Esophagus squamous epithelium (tissue), 4 donors: ENCODE results near the gene CADM2.

Source experiments
- POLR2A ChIP-seq, 4 donors: fragments of 450-650 bp; IDR thresholded peaks; one replicate each; pipeline ENCODE4 v1.6.1; 2017; ENCODE audit warnings: antibody characterized with exemption in 4 of 4, mild to moderate bottlenecking in 4 of 4, moderate library complexity in 3 of 4
- TF ChIP-seq, protein P1 (sequence below), 6 experiments: fragments of 450-650 bp in 4 of 6; fragments of 200-600 bp in 2 of 6; sonication (generic) in 2 of 6; IDR thresholded peaks; one replicate each; pipeline ENCODE4 v1.5.1; 2016 to 2019; ENCODE audit warnings: antibody characterized with exemption in 6 of 6, mild to moderate bottlenecking in 4 of 6, moderate library complexity in 4 of 6

DNA sequence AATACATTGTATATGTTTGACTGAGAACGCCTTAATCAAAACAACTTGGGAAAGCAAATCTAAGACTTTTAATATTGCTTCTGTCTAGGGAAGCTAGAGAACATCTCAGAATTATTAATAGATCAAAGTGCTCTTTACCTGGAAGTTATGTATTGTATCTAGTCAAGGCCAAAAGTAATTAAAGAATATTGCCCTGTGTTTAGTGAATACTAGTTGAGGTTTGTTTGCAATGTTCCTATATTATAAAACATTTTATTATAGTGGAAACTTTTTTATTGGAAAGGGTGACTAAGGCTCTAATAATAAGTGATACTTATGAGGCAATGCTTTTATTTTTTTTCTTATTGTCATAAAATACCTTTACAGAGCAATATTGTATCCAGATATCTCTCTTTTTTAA is 118.2 kb downstream of the CADM2 start:
- TF ChIP-seq, protein P1, sequence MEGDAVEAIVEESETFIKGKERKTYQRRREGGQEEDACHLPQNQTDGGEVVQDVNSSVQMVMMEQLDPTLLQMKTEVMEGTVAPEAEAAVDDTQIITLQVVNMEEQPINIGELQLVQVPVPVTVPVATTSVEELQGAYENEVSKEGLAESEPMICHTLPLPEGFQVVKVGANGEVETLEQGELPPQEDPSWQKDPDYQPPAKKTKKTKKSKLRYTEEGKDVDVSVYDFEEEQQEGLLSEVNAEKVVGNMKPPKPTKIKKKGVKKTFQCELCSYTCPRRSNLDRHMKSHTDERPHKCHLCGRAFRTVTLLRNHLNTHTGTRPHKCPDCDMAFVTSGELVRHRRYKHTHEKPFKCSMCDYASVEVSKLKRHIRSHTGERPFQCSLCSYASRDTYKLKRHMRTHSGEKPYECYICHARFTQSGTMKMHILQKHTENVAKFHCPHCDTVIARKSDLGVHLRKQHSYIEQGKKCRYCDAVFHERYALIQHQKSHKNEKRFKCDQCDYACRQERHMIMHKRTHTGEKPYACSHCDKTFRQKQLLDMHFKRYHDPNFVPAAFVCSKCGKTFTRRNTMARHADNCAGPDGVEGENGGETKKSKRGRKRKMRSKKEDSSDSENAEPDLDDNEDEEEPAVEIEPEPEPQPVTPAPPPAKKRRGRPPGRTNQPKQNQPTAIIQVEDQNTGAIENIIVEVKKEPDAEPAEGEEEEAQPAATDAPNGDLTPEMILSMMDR (IDR thresholded peaks at IDR 0.05), result no peak
- TF ChIP-seq POLR2A (IDR thresholded peaks at IDR 0.05), result no peak
